Activated CD8-positive, alpha-beta memory T cell treated with anti-CD3 and anti-CD28 coated beads, Interleukin-2, amount 50 U/mL, for 4 hours (primary cell): ENCODE measurements around the gene GCKR.

Experiments
- DNase-seq: peaks from one replicate; pipeline ENCODE4 v3.0.0-alpha.2; 2020

GCKR gene, protein sequence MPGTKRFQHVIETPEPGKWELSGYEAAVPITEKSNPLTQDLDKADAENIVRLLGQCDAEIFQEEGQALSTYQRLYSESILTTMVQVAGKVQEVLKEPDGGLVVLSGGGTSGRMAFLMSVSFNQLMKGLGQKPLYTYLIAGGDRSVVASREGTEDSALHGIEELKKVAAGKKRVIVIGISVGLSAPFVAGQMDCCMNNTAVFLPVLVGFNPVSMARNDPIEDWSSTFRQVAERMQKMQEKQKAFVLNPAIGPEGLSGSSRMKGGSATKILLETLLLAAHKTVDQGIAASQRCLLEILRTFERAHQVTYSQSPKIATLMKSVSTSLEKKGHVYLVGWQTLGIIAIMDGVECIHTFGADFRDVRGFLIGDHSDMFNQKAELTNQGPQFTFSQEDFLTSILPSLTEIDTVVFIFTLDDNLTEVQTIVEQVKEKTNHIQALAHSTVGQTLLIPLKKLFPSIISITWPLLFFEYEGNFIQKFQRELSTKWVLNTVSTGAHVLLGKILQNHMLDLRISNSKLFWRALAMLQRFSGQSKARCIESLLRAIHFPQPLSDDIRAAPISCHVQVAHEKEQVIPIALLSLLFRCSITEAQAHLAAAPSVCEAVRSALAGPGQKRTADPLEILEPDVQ

DNA sequence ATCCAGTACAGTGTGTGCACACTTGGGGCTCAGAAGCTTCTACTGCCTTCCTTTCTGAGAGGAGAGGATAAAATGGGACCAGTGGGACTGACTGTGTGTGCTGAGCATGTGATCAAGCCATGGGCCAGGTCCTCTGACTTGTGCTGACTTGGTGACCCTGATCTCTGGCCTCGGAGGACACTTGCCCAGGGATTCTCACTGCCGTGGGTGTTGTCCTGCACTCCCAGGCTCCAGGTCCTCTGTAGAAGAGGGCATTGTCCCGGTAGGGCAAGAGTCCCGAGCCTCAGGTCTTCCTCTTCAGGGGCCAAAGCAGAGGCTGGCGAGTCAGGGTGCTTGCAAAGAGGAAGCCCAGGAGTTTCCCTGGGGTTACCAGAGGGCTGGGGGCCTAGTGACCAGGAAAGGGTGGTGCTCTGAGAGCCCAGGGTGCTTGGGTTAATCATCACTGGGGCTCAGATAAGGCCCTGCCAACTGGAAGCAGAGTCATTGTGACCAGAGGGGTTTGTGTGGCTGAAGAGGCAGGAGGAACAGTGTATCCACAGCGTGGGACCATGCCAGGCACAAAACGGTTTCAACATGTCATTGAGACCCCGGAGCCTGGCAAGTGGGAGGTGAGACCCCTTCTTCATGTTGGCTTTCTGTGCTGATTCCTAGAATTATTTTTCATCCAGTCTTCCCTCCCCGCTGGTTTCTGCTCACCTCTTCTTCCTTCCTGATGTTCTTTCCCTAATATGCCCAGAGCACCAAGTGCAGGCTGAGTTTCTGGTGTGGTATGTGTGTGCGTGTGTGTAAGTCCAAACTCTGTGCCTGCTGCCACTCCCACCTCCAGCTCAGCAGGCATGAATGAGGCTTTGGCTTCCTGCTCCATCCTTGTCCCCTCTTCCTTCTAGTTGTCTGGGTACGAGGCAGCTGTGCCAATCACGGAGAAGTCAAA is at the start of gene GCKR:
Gene GCKR, plus strand, starts transcription at position 483 of the 931 bp plus-strand sequence. Its CDS starts 66 bp downstream, at position 549.
- DNase-seq, result no peak

DNA sequence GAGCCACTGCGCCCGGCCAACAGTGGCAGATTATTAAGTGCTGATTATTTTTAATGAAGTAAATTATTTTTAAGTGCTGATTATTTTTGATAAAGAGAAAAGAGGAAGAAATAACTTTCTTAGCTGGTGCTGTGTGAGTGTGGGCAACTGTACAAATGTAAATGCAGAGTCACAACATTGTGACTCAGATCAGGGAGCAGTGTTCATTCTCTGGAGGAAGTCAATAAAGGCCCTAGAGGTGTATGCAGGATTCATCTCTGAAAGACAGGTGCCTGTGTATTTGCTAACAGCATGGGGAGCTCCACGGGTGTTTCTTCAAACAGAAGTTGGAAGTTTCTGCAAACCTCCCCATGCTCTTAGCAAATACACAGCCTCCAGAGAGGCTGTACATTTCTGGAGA is 48.3 kb upstream of the GCKR start:
- no peak for DNase-seq

DNA sequence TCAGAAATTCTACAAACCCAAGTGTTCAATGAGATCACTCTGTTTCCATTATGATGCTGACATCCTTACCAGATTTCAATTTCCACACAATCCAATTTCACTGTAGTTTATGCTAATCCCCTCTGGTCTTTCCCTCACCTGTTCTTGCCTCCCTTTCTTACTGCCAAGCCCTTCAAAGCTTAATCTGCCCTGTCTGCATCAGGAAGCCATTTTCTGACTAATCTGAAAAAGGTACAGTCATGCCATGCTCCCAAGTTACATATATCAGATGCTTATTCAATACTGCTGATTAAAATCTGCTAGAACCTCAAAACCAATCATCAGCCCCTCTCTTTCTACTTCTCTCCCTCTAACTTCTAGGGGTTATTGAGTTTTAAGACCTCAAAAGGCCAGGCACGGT is 45.5 kb upstream of the GCKR start:
- no peak for DNase-seq

DNA sequence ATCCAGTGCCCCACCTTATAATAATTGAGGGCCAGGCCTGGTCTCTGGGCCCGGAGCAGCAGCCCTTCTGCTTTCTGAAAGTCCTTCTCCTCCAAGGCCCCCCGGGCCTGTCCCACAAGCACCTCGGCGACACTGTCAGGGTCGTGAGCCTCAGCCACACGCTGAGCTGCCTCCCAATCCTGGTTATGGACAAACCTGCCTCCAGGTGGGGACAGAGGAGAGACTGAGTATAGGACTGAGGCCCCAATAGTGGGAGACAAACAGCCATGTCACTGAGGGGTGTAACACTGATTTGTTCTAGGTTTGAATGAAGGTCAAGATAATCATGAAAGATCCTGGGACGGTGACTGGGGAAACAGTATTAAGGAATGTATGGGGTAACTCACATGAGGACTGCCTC is 42.7 kb upstream of the GCKR start:
- no peak for DNase-seq

DNA sequence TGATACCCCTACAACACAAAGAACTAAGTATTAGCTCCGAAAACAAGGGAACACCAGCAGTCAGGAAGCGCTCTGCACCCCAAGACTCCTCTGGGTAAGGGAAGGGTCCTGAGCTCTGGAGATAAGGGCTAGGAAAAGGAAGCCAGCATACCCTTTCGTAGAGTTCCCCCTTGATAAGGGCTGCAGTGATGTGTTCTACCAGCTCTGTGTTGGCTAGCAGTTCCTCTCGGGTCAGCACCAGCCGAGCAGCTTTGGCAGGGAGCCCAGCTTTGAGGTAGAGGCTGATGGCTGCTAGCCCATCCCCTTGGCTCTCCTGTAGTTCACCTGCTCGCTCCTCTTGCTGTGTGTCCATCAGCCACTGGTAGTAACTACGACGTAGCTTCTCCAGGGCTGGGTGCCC is 35.5 kb upstream of the GCKR start:
- no peak for DNase-seq

DNA sequence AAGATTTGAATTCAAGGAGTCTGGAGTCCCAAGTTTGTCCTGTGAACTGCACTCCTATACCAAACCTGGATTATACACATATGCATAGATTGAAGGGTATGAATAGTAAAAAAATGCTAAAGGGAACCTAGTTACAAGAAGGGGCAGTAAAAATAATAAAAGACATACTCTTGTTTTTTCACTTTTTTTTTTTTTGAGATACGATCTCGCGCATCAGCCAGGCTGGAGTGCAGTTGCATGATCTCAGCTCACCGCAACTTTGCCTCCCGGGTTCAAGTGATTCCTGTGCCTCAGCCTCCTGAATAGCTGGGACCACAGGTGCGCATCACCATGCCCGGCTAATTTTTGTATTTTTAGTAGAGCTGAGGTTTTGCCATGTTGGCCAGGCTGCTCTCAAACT is 32.2 kb upstream of the GCKR start:
- DNase-seq, result no peak

DNA sequence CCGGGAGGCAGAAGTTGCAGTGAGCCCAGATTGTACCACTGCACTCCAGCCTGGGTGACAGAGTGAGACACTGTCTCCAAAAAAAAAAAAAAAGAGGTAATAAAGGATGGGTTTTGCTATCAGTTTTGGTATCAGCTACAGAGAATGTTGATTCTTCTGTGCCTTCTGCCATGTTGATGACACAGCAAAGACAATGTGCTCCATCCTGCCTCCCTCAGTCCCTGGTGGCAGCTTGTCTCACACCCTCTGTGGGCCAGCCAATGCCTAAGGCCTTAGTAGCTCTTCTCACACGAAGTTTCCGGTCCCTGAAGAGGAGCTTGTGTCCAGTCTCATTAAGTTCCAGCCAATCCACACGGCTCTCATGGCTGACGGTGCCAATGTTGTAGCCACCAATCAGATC is 24.7 kb upstream of the GCKR start:
- no peak for DNase-seq

DNA sequence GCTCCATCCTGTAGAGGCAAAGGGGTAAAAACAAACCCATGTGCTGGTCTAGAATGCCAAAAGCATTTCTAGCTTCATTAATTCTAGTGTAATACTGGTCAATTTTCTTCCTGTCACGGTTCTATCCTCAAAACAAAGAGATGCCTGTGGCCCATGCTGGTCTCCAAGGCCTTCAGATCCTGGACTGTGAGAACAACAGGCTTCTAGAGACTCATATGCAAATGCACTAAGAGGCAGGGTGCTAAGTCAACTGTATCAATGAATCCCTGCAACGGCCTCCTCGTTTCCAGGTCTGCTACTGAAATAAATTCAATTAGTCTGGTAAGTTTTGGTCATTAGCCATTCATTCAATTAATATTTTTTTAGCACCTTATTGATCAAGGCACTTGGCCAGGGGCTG is 11.1 kb upstream of the GCKR start:
- DNase-seq, result no peak

DNA sequence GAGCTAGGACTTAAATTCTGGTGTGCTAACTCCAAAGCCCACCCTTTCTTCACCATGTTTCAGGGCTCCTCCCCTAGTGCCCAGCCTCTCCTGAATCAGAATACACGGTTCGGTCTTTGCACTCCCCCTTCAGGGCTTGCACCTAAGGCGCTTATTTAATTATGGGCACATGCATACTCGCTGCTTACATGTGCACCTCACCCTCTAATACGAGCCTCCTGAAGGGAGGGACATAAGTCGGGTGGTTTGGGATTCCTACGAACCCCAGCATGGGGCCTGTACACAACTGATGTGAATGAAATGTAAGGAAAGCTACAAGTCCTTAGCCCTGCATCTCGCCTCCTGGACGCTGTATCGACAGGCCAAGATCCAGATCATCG is 7.5 kb upstream of the GCKR start:
- DNase-seq, result no peak

DNA sequence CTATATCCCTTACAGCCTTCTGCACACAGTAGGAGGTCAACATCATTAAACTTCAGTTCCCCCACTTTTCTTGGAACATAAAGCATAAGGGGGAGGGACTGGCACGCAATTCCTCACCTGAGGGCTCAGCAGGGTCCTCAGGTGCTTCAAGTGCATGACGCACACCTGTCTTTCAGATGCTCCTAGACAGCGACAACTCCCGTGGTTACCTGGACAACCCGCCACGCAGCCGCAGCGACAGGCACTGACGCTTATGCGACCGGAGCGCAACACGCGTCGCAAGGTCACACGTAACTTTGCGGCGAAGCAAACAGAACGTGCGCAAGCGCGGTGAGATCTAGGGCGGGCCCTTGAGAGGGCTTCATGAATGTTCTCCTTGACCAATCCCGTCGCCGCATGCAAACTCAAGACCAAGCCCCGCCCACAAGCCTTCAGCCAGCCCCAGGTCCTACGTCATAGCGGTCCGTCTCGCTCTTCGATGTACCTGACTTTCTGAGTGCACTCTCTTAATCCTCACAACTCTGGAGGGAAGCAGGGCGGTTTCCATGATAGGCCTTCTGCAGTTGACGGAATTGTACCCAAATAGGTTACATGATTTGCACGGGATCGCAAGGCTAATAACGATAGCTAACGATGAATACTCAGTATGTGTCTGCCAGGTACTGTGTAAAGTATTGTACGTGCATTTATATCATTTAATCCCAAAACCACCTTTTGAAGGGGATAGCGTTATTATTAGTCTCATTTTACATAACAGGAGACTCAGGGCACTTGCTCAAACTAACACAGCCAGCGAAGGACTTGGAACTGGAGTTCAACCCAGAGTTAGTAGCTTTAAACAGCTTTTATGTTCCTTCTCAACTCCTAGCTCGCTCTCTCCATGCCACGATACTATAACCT is 6.9 kb upstream of the GCKR start, which contains the start of gene IFT172:
Gene IFT172, minus strand, starts transcription at position 246 of the 900 bp plus-strand sequence. Its CDS starts 90 bp downstream, at position 156.
- DNase-seq, result peak; percentile 98

DNA sequence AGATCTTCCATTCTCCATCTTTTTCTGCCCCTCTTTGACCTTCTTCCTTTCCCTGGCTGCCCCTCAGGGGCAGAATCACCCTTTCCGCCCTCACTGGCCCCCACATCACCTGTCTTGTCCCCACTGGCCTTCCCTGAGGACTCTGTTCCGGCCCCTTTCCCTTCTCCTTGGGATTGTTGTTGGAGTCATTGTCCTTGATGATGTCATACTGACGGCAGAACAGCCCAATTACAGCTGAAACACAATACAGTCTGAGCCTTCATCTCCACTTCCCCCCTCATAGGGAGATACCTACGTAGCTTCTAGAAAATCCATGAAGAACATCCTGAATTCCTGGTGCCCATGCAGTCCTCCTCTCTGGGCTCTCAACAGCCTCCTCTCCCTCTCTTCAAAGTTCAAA is 4.1 kb upstream of the GCKR start:
- DNase-seq, result no peak

DNA sequence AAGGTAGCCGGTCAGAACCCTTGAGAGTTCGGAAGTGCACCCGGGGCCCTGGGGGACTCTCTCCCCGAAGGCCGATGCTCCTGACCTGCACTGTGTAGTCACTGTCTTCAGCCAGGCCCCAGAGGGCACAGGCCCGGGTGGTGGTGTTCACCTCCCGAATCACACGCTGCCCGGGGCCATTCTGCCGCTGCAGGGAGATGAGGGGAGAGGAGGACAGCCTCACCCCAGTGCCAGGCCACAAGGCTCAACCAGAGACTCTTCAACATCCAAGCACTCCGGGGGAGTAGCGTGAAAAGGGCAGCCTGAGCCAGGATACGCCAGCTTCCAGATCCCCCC is 2.7 kb upstream of the GCKR start:
- DNase-seq, result no peak

DNA sequence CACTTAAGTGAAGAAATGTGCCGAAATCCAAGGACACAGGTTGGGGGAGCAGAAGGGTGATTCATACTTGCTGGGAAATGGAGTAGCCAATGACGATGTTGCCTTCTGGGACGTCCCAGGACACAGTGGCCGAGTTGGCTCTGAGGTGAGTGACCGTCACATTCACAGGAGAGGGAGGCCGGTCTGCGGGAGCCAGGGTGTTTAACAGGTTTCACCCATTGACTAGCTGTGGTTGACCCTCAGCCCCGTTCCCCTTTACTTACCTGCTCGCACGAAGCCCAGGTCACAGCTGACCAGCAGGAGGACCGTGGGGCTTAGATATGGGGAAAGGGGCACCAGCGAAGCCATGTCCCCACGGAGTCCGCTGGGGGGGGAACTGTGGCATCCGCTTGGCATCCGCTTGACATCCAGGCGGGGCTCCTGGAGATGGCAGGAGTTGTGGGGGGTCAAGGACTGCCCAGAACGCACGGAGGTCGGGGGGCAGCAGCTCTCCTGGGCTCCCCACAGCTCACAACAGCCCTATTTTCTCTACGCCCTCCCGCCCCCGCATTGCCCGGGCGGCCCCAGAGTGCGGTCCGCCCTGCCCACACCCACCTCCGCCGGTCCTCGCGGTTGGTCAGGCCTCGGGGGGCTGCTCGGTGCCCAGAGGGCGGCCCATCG is 2.2 kb upstream of the GCKR start:
- no peak for DNase-seq

DNA sequence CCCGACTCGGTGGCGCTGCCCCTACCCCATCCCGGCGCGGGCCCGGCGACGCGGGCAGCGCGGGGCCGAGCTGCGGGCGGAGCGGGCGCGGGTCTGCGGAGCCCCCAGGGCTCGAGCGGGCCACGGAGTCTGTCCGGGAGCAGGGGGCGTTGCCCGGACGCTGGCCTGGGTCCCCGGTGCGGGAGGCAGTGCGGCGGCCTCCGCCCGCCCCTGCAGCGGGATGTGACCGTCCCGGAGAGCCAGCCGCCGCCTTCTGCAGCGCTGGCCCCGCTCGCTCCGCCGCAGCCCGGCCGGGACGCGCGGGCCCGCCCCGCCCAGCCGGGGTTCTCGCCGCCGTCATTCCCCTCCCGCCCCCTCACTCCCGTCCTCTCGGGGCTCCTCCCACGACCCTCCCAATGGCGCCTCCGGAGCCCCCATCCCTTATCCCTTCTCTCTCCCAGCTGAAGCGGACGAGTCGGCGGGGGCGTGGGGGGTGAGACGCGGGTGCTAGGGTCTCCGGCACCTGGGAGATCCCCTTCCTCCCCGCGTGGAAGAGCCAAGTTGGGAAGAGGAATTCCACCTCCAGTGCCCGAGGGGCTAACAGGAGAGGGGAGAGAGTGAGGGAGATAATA is 1.6 kb upstream of the GCKR start, which contains the start of gene FNDC4:
Gene FNDC4, minus strand, starts transcription at position 257 of the 611 bp plus-strand sequence. CDS start 521 bp downstream, outside the sequence.
- DNase-seq, result no peak

DNA sequence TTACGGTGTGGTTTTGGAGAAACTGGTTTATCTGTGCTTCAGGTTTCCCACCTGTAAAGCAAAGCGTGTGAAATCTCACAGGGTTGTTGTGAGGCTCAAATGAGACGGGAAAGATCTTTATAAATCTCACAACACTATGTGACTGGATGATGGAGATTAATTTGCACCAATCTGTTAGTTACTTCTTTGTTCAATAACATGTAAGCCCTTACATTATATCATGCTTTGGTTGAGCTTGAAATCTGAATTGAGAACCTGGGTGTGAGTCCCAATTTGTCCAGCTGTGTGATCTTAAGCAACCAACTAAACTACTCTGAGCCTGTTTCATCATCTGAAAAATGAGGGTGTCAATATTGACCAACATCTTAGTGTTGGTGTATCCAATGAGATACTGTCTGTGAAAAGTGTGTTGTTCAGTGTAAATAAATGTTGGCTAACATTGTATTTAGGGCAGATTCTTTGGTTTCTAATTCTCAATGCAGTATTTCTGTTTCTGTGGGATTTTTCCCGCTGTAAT is 741 bp upstream of the GCKR start:
- no peak for DNase-seq

DNA sequence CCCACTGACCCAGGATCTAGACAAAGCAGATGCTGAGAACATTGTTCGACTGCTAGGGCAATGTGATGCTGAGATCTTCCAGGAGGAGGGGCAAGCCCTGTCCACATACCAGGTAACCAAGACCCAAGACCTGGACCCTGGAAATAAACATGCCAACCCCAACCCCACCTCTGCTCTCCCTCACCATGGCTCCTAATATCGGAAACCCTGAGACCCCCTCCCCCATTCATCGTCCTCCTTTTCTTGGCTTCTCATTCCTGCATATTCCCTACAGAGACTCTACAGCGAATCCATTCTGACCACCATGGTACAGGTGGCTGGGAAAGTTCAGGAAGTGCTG is 619 bp downstream of the GCKR start:
- no peak for DNase-seq

DNA sequence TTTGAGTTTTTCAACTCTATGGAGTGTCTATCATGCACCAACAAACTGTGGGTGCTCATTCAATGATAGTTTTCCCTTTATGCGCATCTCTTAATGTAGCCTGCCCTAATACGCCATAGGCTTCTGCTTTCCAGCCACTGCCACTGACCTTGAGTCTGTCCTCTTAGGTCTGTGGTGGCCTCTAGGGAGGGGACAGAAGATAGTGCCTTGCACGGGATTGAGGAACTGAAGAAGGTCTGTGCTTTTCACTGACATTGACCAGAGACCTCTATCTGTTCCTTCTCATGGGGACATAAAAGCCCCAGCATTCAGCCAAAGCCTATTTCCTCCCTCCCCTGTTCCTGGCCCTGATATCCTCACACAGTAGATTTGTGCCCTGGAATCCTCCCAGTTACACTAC is 2.3 kb downstream of the GCKR start:
- no peak for DNase-seq

DNA sequence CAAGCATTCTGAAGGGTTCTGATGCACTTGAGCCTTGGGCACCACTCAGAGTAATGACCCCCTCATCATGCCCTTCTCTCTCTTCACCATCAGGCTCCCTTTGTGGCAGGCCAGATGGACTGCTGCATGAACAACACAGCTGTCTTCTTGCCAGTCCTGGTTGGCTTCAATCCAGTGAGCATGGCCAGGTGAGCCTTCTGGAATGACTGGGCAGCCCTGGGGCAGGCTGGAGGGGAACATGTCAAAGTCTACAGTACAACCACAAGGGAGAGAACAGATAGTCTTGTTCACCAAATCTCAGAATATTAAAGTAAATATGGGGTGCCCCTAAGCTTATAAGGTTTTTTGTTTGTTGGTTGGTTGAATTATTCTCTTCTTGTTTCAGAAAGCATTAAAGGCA is 4.4 kb downstream of the GCKR start:
- DNase-seq, result no peak

DNA sequence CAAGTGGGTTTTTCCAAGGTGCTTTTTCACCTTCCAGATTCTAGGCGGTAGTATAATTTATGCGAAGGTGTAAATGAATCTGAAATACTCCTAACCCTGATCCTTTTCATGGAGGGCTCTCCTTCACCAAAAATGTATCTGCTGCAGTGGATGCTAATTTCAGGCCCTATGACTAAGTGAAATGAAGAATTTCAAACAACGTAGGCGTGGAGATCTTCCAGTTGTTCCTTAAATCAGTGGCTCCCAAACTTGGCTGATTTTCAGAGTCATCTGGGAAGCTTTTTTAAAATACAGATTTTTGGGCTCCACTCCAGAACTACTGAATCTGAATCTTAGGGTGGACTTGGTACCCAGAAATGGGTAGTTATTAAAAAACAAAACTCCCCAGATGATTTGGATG is 5.5 kb downstream of the GCKR start:
- no peak for DNase-seq

DNA sequence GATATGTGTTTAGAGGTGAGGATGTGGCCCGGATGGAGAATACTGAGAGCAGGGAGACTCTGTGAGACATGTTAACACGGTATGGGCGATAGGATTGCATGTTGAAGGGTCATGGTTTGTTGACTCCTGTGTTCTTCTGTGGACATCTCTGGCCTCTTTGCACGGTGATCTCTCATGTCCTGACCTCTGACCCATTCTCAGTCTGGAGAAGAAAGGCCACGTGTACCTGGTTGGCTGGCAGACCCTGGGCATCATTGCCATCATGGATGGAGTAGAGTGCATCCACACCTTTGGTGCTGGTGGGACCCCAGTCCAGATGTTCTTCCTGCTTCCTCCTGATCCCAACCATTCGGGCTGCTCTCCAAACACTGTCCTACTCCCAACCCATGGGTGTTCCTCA is 9.9 kb downstream of the GCKR start:
- DNase-seq, result no peak

DNA sequence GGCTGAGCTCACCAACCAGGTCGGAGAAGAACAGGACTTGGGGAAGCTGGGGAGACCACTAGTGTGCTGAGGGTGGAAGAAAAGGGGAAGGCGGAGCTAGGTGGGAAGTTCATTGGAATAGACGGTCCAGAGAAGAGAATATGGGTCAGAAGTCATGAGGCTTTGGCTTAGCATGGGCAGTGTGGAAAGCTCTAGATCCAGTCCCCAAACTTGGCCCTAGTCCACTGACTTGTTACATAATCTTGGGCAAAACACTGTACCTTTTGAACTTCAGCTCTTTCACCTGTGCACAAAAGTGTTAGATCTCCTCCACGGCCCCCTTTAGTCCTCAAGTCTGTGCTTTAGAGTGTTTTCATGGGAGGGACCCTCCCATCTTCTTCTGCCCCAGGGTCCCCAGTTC is 10.7 kb downstream of the GCKR start:
- DNase-seq, result no peak
